ENCODE data around the gene SYNDIG1.

DNA sequence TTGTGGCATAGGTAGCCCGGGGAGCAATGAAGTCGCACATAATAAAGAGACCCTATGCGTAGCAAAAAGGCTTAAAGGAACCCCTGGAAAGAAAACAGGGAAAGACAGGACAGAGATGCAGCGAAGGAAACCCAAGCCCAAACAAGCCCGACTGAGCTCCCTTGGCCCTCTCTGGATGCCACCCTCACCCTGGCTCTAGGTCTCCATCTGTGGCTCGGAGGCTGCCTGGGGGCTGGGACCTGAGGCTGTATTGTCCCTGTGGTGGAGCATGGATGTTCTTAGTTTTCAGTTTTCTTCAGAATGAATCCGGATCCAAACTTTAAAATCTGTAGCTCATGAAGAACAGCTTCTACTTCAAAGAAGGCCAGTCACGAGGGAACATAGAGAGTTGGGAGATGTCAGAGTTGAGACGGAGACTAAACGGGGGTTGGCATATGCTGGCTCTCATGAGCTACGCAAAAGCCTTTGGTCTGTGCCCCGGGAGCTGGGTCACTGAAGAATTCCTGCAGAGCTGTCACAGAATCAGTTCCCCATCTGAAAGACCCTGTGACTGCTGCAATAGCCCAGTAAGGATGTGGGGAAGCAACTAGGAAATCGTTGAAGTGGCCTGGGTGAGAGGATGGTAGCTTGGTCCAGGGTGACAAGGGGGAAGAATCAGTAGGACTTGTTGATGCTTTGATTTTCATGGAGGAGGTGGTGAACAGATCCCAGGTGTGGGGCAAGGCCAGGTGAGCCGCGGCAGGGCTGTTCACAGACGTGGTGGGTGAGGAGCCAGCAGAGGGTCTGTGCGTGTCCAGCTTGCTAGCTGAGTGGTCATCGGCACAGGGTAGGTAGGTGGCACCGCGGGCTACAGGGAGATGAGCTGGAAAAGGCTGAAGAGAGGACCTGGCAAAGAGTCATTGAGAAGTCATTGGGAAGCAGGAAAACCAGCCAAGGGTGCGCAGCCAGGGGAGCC is 35.2 kb downstream of the SYNDIG1 start:
- TF ChIP-seq, protein P1, sequence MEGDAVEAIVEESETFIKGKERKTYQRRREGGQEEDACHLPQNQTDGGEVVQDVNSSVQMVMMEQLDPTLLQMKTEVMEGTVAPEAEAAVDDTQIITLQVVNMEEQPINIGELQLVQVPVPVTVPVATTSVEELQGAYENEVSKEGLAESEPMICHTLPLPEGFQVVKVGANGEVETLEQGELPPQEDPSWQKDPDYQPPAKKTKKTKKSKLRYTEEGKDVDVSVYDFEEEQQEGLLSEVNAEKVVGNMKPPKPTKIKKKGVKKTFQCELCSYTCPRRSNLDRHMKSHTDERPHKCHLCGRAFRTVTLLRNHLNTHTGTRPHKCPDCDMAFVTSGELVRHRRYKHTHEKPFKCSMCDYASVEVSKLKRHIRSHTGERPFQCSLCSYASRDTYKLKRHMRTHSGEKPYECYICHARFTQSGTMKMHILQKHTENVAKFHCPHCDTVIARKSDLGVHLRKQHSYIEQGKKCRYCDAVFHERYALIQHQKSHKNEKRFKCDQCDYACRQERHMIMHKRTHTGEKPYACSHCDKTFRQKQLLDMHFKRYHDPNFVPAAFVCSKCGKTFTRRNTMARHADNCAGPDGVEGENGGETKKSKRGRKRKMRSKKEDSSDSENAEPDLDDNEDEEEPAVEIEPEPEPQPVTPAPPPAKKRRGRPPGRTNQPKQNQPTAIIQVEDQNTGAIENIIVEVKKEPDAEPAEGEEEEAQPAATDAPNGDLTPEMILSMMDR (conservative IDR thresholded peaks at IDR 0.05; ENCODE audit: low read depth, low read length), result no peak
- TF ChIP-seq EZH2phosphoT487 (IDR thresholded peaks at IDR 0.05; ENCODE audit: borderline replicate concordance, low read length), result no peak
- no peak for TF ChIP-seq EZH2 (IDR thresholded peaks at IDR 0.05; ENCODE audit: low read length, unreplicated experiment)

Measured in PC-3 (cell line).